ENCODE measurements around the gene GYG1.

GYG1 gene

DNA sequence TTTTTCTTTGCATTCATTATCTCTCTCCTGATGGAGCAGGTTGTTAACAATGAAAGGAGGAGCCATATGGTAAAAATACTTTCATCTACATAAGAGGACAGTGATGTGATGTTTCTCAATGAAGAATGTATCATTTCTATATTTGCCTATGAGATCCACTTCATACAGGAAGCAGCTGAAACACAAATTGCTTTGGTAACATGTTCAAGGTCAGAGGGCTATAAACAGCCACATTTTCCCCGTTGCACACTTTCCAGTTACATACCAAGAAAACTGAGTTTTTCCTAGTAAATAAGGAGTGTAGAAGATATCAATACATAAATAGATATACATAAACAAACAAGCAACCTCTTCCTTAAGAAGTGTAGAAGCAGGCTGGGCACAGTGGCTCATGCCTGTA, 32.6 kb upstream of the GYG1 start:
- H3K4me3 ChIP-seq (ENCODE audit: low read depth, low read length), result no peak overlapping the region
- no peak for DNase-seq (ENCODE audit: low read depth)
- no peak for TF ChIP-seq POLR2A (IDR thresholded peaks at IDR 0.05; ENCODE audit: extremely low read depth, insufficient read length)

DNA sequence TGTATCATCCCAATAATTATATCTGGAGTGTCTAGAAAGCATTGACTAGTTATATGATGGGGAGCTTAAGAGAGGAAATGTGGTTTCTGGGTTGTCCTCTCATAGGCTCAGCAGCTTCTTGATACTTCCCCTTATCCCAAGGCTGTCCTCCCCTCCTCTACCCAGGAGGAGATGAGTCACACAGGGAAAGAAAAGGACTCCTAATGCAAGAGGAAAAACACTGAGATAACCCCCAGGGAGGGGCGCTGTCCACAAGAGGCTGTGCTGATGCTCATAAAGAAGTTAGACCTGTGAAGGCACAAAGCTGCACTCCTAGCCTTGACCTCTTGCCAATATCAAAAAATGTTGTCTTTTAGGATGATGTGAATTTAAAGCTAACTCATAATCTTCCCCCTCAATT, 28.8 kb upstream of the GYG1 start:
- no peak overlapping the region for H3K4me3 ChIP-seq (ENCODE audit: low read depth, low read length)
- DNase-seq (ENCODE audit: low read depth), result peak; percentile 83
- TF ChIP-seq MYC (IDR thresholded peaks at IDR 0.05; ENCODE audit: low read depth, low read length) (no peak), CTCF (IDR thresholded peaks at IDR 0.05; ENCODE audit: low read depth, low read length) (peak; percentile 27)

DNA sequence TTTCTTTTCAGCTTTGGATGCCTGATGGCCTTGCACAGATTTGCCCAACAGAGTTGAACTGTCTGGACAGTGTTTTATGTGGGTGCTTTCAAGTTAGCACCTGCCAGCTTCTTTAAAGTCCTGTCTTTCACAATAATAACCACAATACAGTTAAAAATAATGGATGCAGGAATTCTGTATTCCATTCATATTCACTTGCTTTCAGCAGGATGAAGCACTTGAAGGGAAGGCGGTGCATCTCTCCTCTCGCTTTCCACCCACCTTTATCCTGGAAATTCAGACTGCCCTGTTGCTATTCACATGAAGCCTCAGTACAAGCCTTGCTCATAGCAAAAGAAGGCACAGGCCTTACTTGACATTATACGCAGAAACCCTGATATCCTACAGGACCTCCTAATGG, 26.5 kb upstream of the GYG1 start:
- DNase-seq (ENCODE audit: low read depth), result no peak
- H3K4me3 ChIP-seq (ENCODE audit: low read depth, low read length), result no peak overlapping the region
- TF ChIP-seq MYC (IDR thresholded peaks at IDR 0.05; ENCODE audit: low read depth, low read length) (no peak), MAX (IDR thresholded peaks at IDR 0.05; ENCODE audit: low read depth, low read length) (no peak)

GRCh38 chr3:148968321-148968720, 23.0 kb upstream of the GYG1 start:
- DNase-seq (ENCODE audit: low read depth), result no peak
- no peak for TF ChIP-seq POLR2A (IDR thresholded peaks at IDR 0.05; ENCODE audit: extremely low read depth, insufficient read length)
- TF ChIP-seq MYC (IDR thresholded peaks at IDR 0.05; ENCODE audit: low read depth, low read length), result no peak
- TF ChIP-seq MAX (IDR thresholded peaks at IDR 0.05; ENCODE audit: low read depth, low read length), result no peak
- no peak for TF ChIP-seq CTCF (IDR thresholded peaks at IDR 0.05; ENCODE audit: low read depth, low read length)

GRCh38 chr3:148970271-148970670, 21.1 kb upstream of the GYG1 start:
- TF ChIP-seq POLR2A (IDR thresholded peaks at IDR 0.05; ENCODE audit: extremely low read depth, insufficient read length), result no peak
- no peak for TF ChIP-seq CTCF (IDR thresholded peaks at IDR 0.05; ENCODE audit: low read depth, low read length)
- TF ChIP-seq MYC (IDR thresholded peaks at IDR 0.05; ENCODE audit: low read depth, low read length), result no peak
- TF ChIP-seq MAX (IDR thresholded peaks at IDR 0.05; ENCODE audit: low read depth, low read length), result no peak
- DNase-seq (ENCODE audit: low read depth), result no peak
- no peak overlapping the region for H3K4me3 ChIP-seq (ENCODE audit: low read depth, low read length)

More at GRCh38 chr3:148968321-148968720, 23.0 kb upstream of the GYG1 start:
- no peak overlapping the region for H3K4me3 ChIP-seq (ENCODE audit: low read depth, low read length)

DNA sequence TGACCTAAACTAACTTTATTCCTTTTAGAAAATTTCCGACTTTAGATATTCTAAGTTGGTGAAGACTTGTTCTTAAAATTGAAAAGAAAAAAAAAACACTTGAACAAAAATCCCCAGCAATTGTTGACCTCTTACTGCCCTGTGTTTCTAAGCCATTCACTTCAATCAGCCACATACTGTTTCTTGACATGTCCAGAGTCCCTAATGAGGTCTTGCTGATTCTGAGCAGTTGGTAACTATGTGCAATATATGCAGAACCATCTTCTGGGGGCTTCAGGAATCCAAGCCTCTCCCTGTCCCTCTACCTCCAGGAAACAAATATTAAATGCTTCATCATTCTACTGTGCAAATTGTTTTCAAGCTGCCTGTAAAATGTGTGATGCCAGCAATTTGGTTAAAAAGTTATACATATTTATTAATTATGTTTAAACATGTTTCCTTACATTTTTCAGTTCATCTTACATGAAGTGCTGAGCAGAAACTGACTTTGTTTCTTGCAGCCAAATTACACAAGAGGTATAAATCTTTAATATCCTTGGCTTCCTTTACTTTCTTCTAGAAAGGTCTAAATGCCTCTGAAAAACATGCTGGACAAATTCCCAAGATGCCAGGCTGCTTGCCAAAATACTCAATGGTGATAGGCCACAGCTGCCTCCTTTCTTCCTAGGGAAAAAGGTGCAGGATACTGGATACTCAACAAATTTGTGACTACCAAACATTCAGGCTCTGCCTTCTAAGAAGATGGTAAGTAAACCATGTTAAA, 19.8 kb upstream of the GYG1 start:
- no peak overlapping the region for H3K4me3 ChIP-seq (ENCODE audit: low read depth, low read length)
- TF ChIP-seq MYC (IDR thresholded peaks at IDR 0.05; ENCODE audit: low read depth, low read length) (no peak), MAX (IDR thresholded peaks at IDR 0.05; ENCODE audit: low read depth, low read length) (no peak), POLR2A (IDR thresholded peaks at IDR 0.05; ENCODE audit: extremely low read depth, insufficient read length) (no peak), CTCF (IDR thresholded peaks at IDR 0.05; ENCODE audit: low read depth, low read length) (no peak)
- DNase-seq (ENCODE audit: low read depth), result no peak

DNA sequence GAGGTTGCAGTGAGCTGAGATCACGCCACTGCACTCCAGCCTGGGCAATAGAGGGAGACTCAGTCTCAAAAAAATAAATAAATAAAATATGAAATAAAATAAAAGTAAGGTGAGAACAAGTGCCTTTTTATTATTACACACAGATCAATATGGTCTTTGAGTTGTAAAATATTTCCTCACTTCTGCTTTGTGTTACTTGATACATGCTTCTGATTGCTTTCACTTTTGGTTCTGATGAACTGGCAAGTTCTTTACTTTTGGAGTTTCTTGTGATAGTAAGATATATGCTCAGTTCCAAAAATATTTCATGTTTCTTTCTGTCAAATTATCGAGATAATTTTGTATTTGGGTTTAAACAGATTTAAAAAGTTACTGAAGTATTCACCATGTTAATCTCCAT, 16.6 kb upstream of the GYG1 start:
- DNase-seq (ENCODE audit: low read depth), result no peak
- TF ChIP-seq CTCF (IDR thresholded peaks at IDR 0.05; ENCODE audit: low read depth, low read length) (no peak), POLR2A (IDR thresholded peaks at IDR 0.05; ENCODE audit: extremely low read depth, insufficient read length) (no peak), MAX (IDR thresholded peaks at IDR 0.05; ENCODE audit: low read depth, low read length) (no peak), MYC (IDR thresholded peaks at IDR 0.05; ENCODE audit: low read depth, low read length) (no peak)
- no peak overlapping the region for H3K4me3 ChIP-seq (ENCODE audit: low read depth, low read length)

Measured in NB4 (cell line).